GM19043 (cell line): ENCODE measurements around the gene PRIMA1.

ENCODE experiments used
- ATAC-seq: cut with Tn5 transposase; IDR thresholded peaks from one replicate; pipeline ENCODE4 v1.9.1; 2021; ENCODE audit warnings: low read depth; ENCODE audit not compliant: unreplicated experiment

The PRIMA1 gene

GRCh38 chr14:93715279-93715927 lies 72.9 kb downstream of the PRIMA1 start:
- no peak for ATAC-seq

GRCh38 chr14:93714605-93715004 lies 73.7 kb downstream of the PRIMA1 start:
- ATAC-seq = no peak

GRCh38 chr14:93713726-93714405 lies 74.4 kb downstream of the PRIMA1 start:
- ATAC-seq = no peak

GRCh38 chr14:93712838-93713724 lies 75.2 kb downstream of the PRIMA1 start:
- ATAC-seq = no peak

GRCh38 chr14:93712079-93712837 lies 76.0 kb downstream of the PRIMA1 start:
- ATAC-seq = no peak

GRCh38 chr14:93709249-93709648 lies 79.0 kb downstream of the PRIMA1 start:
- ATAC-seq = no peak

GRCh38 chr14:93708800-93709199 lies 79.5 kb downstream of the PRIMA1 start:
- ATAC-seq = no peak

- no peak for ATAC-seq
These were observed 80.0 kb downstream of the PRIMA1 start for GRCh38 chr14:93708311-93708734.

GRCh38 chr14:93707475-93707874 lies 80.8 kb downstream of the PRIMA1 start:
- ATAC-seq = no peak

GRCh38 chr14:93706360-93706955 lies 81.8 kb downstream of the PRIMA1 start:
- no peak for ATAC-seq

GRCh38 chr14:93705513-93706156 lies 82.7 kb downstream of the PRIMA1 start:
- no peak for ATAC-seq

GRCh38 chr14:93703941-93704340 lies 84.3 kb downstream of the PRIMA1 start:
- ATAC-seq = no peak

- no peak for ATAC-seq
These were observed 85.3 kb downstream of the PRIMA1 start for GRCh38 chr14:93702946-93703345.

GRCh38 chr14:93701562-93701961 lies 86.7 kb downstream of the PRIMA1 start:
- no peak for ATAC-seq

GRCh38 chr14:93700928-93701327 lies 87.4 kb downstream of the PRIMA1 start:
- no peak for ATAC-seq

- no peak for ATAC-seq
These were observed 94.4 kb downstream of the PRIMA1 start for GRCh38 chr14:93693914-93694313.

GRCh38 chr14:93691042-93691780 lies 97.1 kb downstream of the PRIMA1 start:
- no peak for ATAC-seq

- ATAC-seq = no peak
These were observed 98.1 kb downstream of the PRIMA1 start for GRCh38 chr14:93690146-93690545.

GRCh38 chr14:93688820-93689219 lies 99.5 kb downstream of the PRIMA1 start:
- no peak for ATAC-seq
